Hepatocyte (in vitro differentiated cells): ENCODE data around the gene DGCR8. TPM values are rescaled to one million over a fixed set of nuclear protein-coding genes. Genes with fewer than 3 reads are reported as not detected.

Experiments used
- DNase-seq: peaks from one replicate; pipeline ENCODE4 v3.0.0-alpha.2; 2016; ENCODE audit warnings: low spot score
- H2AFZ ChIP-seq: fragments of 200-600 bp; sonication (generic); 2 replicates; pipeline ENCODE4 v1.6.0; 2016; ENCODE audit warnings: antibody characterized with exemption, mild to moderate bottlenecking
- H3K27ac ChIP-seq: fragments of 200-600 bp; sonication (generic); 2 replicates; pipeline ENCODE4 v1.5.1; 2016; ENCODE audit warnings: mild to moderate bottlenecking
- H3K27me3 ChIP-seq: fragments of 200-600 bp; sonication (generic); 2 replicates; pipeline ENCODE4 v1.6.1; 2016
- H3K36me3 ChIP-seq: fragments of 200-600 bp; sonication (generic); replicated peaks from 2 replicates; pipeline ENCODE4 v1.5.1; 2016; ENCODE audit warnings: low read depth; ENCODE audit not compliant: insufficient read depth
- H3K4me1 ChIP-seq: fragments of 200-600 bp; sonication (generic); 2 replicates; pipeline ENCODE4 v1.5.1; 2016; ENCODE audit warnings: mild to moderate bottlenecking, moderate library complexity; ENCODE audit not compliant: insufficient read depth
- H3K4me2 ChIP-seq: fragments of 200-600 bp; sonication (generic); 2 replicates; pipeline ENCODE4 v1.6.0; 2016
- H3K4me3 ChIP-seq: fragments of 200-600 bp; sonication (generic); 2 replicates; pipeline ENCODE4 v1.5.1; 2016; ENCODE audit warnings: mild to moderate bottlenecking
- H3K79me2 ChIP-seq: fragments of 200-600 bp; sonication (generic); 2 replicates; pipeline ENCODE4 v1.6.0; 2017; ENCODE audit warnings: mild to moderate bottlenecking
- H3K9me2 ChIP-seq: fragments of 200-600 bp; sonication (generic); replicated peaks from 2 replicates; pipeline ENCODE4 v1.6.0; 2017; ENCODE audit warnings: mild to moderate bottlenecking; ENCODE audit not compliant: insufficient read depth
- H3K9me3 ChIP-seq: fragments of 200-600 bp; sonication (generic); 2 replicates; pipeline ENCODE4 v1.5.1; 2016; ENCODE audit warnings: low read depth, mild to moderate bottlenecking
- H4K20me1 ChIP-seq: fragments of 200-600 bp; sonication (generic); 2 replicates; pipeline ENCODE4 v1.6.0; 2016; ENCODE audit warnings: mild to moderate bottlenecking; ENCODE audit not compliant: insufficient read depth, poor library complexity, severe bottlenecking
- CTCF ChIP-seq: fragments of 200-600 bp; sonication (generic); IDR thresholded peaks from 2 replicates; pipeline ENCODE4 v1.5.1; 2016; ENCODE audit warnings: antibody characterized with exemption, mild to moderate bottlenecking; ENCODE audit not compliant: poor library complexity
- EZH2 ChIP-seq: fragments of 200-600 bp; sonication (generic); IDR thresholded peaks from 2 replicates; pipeline ENCODE4 v1.6.1; 2016; ENCODE audit warnings: antibody characterized with exemption, mild to moderate bottlenecking, borderline replicate concordance
- EZH2phosphoT487 ChIP-seq: fragments of 200-600 bp; sonication (generic); IDR thresholded peaks from one replicate; pipeline ENCODE4 v1.6.1; 2018; ENCODE audit warnings: antibody characterized with exemption, mild to moderate bottlenecking, low read depth, moderate library complexity; ENCODE audit not compliant: unreplicated experiment, severe bottlenecking
- whole genome bisulfite sequencing: methylation state at CpG from one replicate; pipeline ENCODE4 v1.1.6; 2016; ENCODE audit warnings: low lambda C conversion rate; ENCODE audit errors: missing lambda C conversion rate; 5-methylcytosine and 5-hydroxymethylcytosine counted together
- polyA plus RNA-seq: library from polyadenylated mRNA; unstranded; fragments of >200 nt; fragmentation: Nextera tagmentation; extraction: Ambion mirVana; gene quantifications from 2 replicates; pipeline ENCODE4 v1.2.1, GENCODE V29; 2016
- total RNA-seq: library from RNA; depleted of rRNA; stranded (reverse); fragments of >200 nt; gene quantifications from 2 replicates; pipeline ENCODE4 v1.2.3, GENCODE V29; 2014

The DGCR8 gene
- total and polyA plus RNA-seq, 2 experiments from 2014 or later: 10.8 to 18.3 TPM

- Histone ChIP-seq H4K20me1 (no peaks in the 10 kb centered on the region), H3K9me3 (no peaks in the 10 kb centered on the region), H3K27ac (no peak overlapping the region), H3K27me3 (no peaks in the 10 kb centered on the region), H3K4me1 (no peaks in the 10 kb centered on the region), H3K4me3 (no peak overlapping the region), H3K9me2 (no peaks in the 10 kb centered on the region), H3K79me2 (no peaks in the 10 kb centered on the region), H3K36me3 (no peaks in the 10 kb centered on the region), H2AFZ (no peak overlapping the region), H3K4me2 (no peak overlapping the region)
- TF ChIP-seq EZH2: no peak
- no peak for TF ChIP-seq EZH2phosphoT487
- no peak for TF ChIP-seq CTCF
- DNase-seq: no peak
- WGBS: 88% methylated on average over 7 of the region's 7 CpGs
Measured at GRCh38 chr22:20043997-20044342, 36.1 kb upstream of the DGCR8 start.

GRCh38 chr22:20044495-20045151 is 35.4 kb upstream of the DGCR8 start:
- no peaks in the 10 kb centered on the region for H3K36me3 ChIP-seq
- H3K27me3 ChIP-seq: no peaks in the 10 kb centered on the region
- DNase-seq: no peak
- no peak overlapping the region for H2AFZ ChIP-seq
- H4K20me1 ChIP-seq: no peaks in the 10 kb centered on the region
- no peaks in the 10 kb centered on the region for H3K9me3 ChIP-seq
- no peaks in the 10 kb centered on the region for H3K4me1 ChIP-seq
- H3K4me2 ChIP-seq: no peak overlapping the region
- H3K4me3 ChIP-seq: no peak overlapping the region
- 86% methylated on average over 9 of the region's 10 CpGs for whole genome bisulfite sequencing
- H3K27ac ChIP-seq: no peak overlapping the region
- no peaks in the 10 kb centered on the region for H3K79me2 ChIP-seq
- TF ChIP-seq EZH2phosphoT487: no peak
- TF ChIP-seq CTCF: no peak
- no peak for TF ChIP-seq EZH2
- no peaks in the 10 kb centered on the region for H3K9me2 ChIP-seq

GRCh38 chr22:20046730-20047129 is 33.3 kb upstream of the DGCR8 start:
- no peak for DNase-seq
- Histone ChIP-seq H3K9me2 (no peaks in the 10 kb centered on the region), H3K79me2 (no peaks in the 10 kb centered on the region), H3K36me3 (no peaks in the 10 kb centered on the region), H3K27ac (no peak overlapping the region), H3K4me1 (no peaks in the 10 kb centered on the region), H3K27me3 (no peaks in the 10 kb centered on the region), H4K20me1 (no peaks in the 10 kb centered on the region), H3K4me2 (no peak overlapping the region), H2AFZ (no peak overlapping the region), H3K4me3 (no peak overlapping the region), H3K9me3 (no peaks in the 10 kb centered on the region)
- 91% methylated on average over 4 of the region's 4 CpGs for WGBS
- no peak for TF ChIP-seq EZH2
- TF ChIP-seq EZH2phosphoT487: no peak
- no peak for TF ChIP-seq CTCF
